HepG2 (cell line): Measurements from ENCODE around the gene KLHL21. TPM values are rescaled to one million over a fixed set of nuclear protein-coding genes. Genes with fewer than 3 reads are reported as not detected.

ENCODE experiments used
- ARNTL ChIP-seq: sonication (generic); formaldehyde crosslinking; IDR thresholded peaks from 2 replicates; pipeline ENCODE4 v1.4.0; 2020; ENCODE audit warnings: mild to moderate bottlenecking, missing genetic modification reagents
- BHLHE40 ChIP-seq: IDR thresholded peaks from 2 replicates; pipeline ENCODE4 v1.6.1; 2011; ENCODE audit warnings: low read length, improper control_type of control experiment
- CBX2 ChIP-seq, 2 experiments: fragments of 200-600 bp in 1 of 2; sonication (generic); formaldehyde crosslinking in 1 of 2; IDR thresholded peaks; 2 replicates each; pipeline versions ENCODE4 v1.7.0 to v1.8.1; 2018 to 2022; ENCODE audit warnings: low read depth in 2 of 2, low read length in 1 of 2, mild to moderate bottlenecking in 1 of 2, missing genetic modification reagents in 1 of 2
- CCAR2 ChIP-seq: fragments of 200-400 bp; formaldehyde crosslinking; optimal IDR thresholded peaks from 2 replicates; pipeline ENCODE3; 2018; ENCODE audit warnings: low read depth, mild to moderate bottlenecking, low read length, moderate library complexity
- HMG20A ChIP-seq: IDR thresholded peaks from 2 replicates; pipeline ENCODE4 v1.6.1; 2016; ENCODE audit warnings: borderline replicate concordance
- IRF2 ChIP-seq: IDR thresholded peaks from 2 replicates; pipeline ENCODE4 v1.6.1; 2018; ENCODE audit warnings: missing genetic modification reagents, missing compliant biosample characterization
- MBD4 ChIP-seq: IDR thresholded peaks from 2 replicates; pipeline ENCODE4 v1.6.1; 2012; ENCODE audit warnings: low read length, inconsistent platforms, borderline replicate concordance
- MNT ChIP-seq: fragments of 450-650 bp; IDR thresholded peaks from 2 replicates; pipeline ENCODE4 v1.6.1; 2016
- SETDB1 ChIP-seq: sonication (generic); formaldehyde crosslinking; IDR thresholded peaks from 2 replicates; pipeline ENCODE4 v1.5.1; 2020; ENCODE audit warnings: missing genetic modification reagents, mild to moderate bottlenecking, borderline replicate concordance
- TEAD2 ChIP-seq: sonication (generic); formaldehyde crosslinking; IDR thresholded peaks from 2 replicates; pipeline ENCODE4 v1.9.0; 2021; ENCODE audit warnings: missing genetic modification reagents
- ZC3H13 ChIP-seq: sonication (generic); formaldehyde crosslinking; IDR thresholded peaks from 2 replicates; pipeline ENCODE4 v1.8.1; 2023; ENCODE audit warnings: mild to moderate bottlenecking, missing genetic modification reagents, moderate library complexity
- ZNF329 ChIP-seq: sonication (generic); formaldehyde crosslinking; IDR thresholded peaks from 2 replicates; pipeline ENCODE4 v1.9.0; 2021; ENCODE audit warnings: low read depth, mild to moderate bottlenecking, missing genetic modification reagents
- ZNF557 ChIP-seq: sonication (generic); formaldehyde crosslinking; IDR thresholded peaks from 2 replicates; pipeline ENCODE4 v1.4.0; 2020; ENCODE audit warnings: missing genetic modification reagents
- ZNF570 ChIP-seq: sonication (generic); formaldehyde crosslinking; IDR thresholded peaks from 2 replicates; pipeline ENCODE4 v1.4.0; 2020; ENCODE audit warnings: mild to moderate bottlenecking, missing genetic modification reagents, borderline replicate concordance
- ZNF792 ChIP-seq: IDR thresholded peaks from 2 replicates; pipeline ENCODE4 v1.6.1; 2016
- polyA plus RNA-seq, 8 experiments: library from polyadenylated mRNA; depleted of rRNA in 3 of 8; stranded (reverse) in 7 of 8; unstranded in 1 of 8; fragments of >200 nt; fragmentation: Illumina TruSeq in 4 of 8; extraction: Trizol in 4 of 8; gene quantifications; 2 replicates each; pipeline versions ENCODE4 v1.2.1 to v1.2.3, GENCODE V29; 2011 to 2016; ENCODE audit warnings: low read depth in 4 of 8, missing spikeins in 1 of 8, mixed read lengths in 1 of 8; ENCODE audit not compliant: insufficient read depth in 1 of 8
- total RNA-seq, 5 experiments: library from RNA; depleted of rRNA; stranded (reverse); fragments of >200 nt; fragmentation: Illumina TruSeq; extraction: Trizol; gene quantifications; 2 replicates each; pipeline ENCODE4 v1.2.3, GENCODE V29; 2016; ENCODE audit warnings: low read depth in 1 of 5
- TF ChIP-seq, protein P1 (sequence below): sonication (generic); formaldehyde crosslinking; IDR thresholded peaks from 2 replicates; pipeline ENCODE4 v1.4.0; 2020; ENCODE audit warnings: mild to moderate bottlenecking, missing genetic modification reagents
- TF ChIP-seq, protein P2 (sequence below): fragments of 450-650 bp; IDR thresholded peaks from 2 replicates; pipeline ENCODE4 v1.6.1; 2017; ENCODE audit warnings: mild to moderate bottlenecking
- TF ChIP-seq, protein P3 (sequence below): sonication (generic); formaldehyde crosslinking; IDR thresholded peaks from 2 replicates; pipeline ENCODE4 v1.5.1; 2020; ENCODE audit warnings: mild to moderate bottlenecking, missing genetic modification reagents, moderate library complexity

The KLHL21 gene
- total and polyA plus RNA-seq, 2 of the 13 experiments (the other 11 are each of a cell fraction or from before 2014, with no cell fraction given), result 14.8 to 25.0 TPM

DNA sequence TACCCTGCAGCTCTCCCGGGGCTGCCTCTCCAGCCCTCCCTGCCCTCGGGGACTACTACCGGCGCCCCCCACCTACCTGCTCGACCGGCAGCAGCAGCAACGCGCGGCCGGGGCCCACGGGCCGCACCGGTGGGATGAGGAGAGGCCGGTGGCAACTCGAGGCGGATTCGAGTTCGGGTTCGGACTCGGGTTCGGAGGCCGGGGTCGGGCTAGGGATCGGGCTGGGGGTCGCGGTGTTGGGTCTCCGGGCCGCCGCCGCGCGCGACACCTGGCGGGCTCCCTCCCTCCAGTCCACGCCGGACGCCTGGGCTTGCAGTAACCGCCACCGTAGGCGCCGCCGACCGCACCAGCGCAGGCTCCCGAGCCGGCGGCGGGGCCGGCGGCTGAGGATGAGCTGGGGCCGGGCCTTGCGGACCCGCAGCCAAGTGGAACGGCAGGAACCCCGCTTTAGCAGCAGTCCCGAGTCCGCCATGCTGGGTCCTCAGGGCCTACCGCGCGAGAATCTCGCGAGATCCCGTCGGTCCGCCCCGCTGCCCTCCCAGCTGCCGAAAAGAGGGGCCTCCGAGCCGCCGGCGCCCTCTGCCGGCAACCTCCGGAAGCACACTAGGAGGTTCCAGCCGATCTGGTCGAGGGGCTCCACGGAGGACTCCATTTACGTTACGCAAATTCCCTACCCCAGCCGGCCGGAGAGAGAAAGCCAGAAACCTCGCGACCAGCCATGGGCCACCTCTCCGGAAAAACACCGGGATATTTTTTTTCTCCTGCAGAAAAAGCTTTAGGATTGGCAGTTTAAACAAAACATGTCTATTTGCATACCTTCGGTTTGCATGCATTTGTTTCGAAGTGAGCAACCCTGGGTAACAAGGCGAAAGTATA lies 48.4 kb downstream of the KLHL21 start, which contains the start of gene NOL9 (continued):
- no peak for TF ChIP-seq MNT
- TF ChIP-seq SETDB1, result no peak
- TF ChIP-seq TEAD2, result no peak
- TF ChIP-seq ZC3H13 (CRISPR knock-in tag), result no peak
- TF ChIP-seq ZNF792 (CRISPR knock-in tag), result peak; percentile 61; the same call in 1 of the 2 replicates
- no peak for TF ChIP-seq MBD4
- TF ChIP-seq ZNF329 (CRISPR knock-in tag), result no peak
- no peak for TF ChIP-seq ZNF570
- TF ChIP-seq HMG20A (CRISPR knock-in tag), result 0 out of 2 replicates have a peak, but pooled peaks have one; percentile 22
- TF ChIP-seq, protein P1, sequence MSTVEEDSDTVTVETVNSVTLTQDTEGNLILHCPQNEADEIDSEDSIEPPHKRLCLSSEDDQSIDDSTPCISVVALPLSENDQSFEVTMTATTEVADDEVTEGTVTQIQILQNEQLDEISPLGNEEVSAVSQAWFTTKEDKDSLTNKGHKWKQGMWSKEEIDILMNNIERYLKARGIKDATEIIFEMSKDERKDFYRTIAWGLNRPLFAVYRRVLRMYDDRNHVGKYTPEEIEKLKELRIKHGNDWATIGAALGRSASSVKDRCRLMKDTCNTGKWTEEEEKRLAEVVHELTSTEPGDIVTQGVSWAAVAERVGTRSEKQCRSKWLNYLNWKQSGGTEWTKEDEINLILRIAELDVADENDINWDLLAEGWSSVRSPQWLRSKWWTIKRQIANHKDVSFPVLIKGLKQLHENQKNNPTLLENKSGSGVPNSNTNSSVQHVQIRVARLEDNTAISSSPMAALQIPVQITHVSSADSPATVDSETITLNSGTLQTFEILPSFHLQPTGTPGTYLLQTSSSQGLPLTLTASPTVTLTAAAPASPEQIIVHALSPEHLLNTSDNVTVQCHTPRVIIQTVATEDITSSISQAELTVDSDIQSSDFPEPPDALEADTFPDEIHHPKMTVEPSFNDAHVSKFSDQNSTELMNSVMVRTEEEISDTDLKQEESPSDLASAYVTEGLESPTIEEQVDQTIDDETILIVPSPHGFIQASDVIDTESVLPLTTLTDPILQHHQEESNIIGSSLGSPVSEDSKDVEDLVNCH (CRISPR knock-in tag), result no peak
- no peak for TF ChIP-seq CCAR2
- TF ChIP-seq, protein P2, sequence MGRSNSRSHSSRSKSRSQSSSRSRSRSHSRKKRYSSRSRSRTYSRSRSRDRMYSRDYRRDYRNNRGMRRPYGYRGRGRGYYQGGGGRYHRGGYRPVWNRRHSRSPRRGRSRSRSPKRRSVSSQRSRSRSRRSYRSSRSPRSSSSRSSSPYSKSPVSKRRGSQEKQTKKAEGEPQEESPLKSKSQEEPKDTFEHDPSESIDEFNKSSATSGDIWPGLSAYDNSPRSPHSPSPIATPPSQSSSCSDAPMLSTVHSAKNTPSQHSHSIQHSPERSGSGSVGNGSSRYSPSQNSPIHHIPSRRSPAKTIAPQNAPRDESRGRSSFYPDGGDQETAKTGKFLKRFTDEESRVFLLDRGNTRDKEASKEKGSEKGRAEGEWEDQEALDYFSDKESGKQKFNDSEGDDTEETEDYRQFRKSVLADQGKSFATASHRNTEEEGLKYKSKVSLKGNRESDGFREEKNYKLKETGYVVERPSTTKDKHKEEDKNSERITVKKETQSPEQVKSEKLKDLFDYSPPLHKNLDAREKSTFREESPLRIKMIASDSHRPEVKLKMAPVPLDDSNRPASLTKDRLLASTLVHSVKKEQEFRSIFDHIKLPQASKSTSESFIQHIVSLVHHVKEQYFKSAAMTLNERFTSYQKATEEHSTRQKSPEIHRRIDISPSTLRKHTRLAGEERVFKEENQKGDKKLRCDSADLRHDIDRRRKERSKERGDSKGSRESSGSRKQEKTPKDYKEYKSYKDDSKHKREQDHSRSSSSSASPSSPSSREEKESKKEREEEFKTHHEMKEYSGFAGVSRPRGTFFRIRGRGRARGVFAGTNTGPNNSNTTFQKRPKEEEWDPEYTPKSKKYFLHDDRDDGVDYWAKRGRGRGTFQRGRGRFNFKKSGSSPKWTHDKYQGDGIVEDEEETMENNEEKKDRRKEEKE, result no peak
- no peak for TF ChIP-seq CBX2 (IDR thresholded peaks at IDR 0.05; ENCODE audit: low read depth, low read length)
- no peak for TF ChIP-seq CBX2 (CRISPR knock-in tag; IDR thresholded peaks at IDR 0.05; ENCODE audit: low read depth)
- no peak for TF ChIP-seq ARNTL (CRISPR knock-in tag)
- peak; percentile 95 for TF ChIP-seq IRF2 (CRISPR knock-in tag)
- TF ChIP-seq, protein P3, sequence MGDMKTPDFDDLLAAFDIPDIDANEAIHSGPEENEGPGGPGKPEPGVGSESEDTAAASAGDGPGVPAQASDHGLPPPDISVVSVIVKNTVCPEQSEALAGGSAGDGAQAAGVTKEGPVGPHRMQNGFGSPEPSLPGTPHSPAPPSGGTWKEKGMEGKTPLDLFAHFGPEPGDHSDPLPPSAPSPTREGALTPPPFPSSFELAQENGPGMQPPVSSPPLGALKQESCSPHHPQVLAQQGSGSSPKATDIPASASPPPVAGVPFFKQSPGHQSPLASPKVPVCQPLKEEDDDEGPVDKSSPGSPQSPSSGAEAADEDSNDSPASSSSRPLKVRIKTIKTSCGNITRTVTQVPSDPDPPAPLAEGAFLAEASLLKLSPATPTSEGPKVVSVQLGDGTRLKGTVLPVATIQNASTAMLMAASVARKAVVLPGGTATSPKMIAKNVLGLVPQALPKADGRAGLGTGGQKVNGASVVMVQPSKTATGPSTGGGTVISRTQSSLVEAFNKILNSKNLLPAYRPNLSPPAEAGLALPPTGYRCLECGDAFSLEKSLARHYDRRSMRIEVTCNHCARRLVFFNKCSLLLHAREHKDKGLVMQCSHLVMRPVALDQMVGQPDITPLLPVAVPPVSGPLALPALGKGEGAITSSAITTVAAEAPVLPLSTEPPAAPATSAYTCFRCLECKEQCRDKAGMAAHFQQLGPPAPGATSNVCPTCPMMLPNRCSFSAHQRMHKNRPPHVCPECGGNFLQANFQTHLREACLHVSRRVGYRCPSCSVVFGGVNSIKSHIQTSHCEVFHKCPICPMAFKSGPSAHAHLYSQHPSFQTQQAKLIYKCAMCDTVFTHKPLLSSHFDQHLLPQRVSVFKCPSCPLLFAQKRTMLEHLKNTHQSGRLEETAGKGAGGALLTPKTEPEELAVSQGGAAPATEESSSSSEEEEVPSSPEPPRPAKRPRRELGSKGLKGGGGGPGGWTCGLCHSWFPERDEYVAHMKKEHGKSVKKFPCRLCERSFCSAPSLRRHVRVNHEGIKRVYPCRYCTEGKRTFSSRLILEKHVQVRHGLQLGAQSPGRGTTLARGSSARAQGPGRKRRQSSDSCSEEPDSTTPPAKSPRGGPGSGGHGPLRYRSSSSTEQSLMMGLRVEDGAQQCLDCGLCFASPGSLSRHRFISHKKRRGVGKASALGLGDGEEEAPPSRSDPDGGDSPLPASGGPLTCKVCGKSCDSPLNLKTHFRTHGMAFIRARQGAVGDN (CRISPR knock-in tag), result no peak; the same call in 1 of the 2 replicates
- peak; percentile 31; the same call in 1 of the 2 replicates for TF ChIP-seq ZNF557 (CRISPR knock-in tag)
- TF ChIP-seq BHLHE40, result no peak
